Sigmoid colon (tissue), 4 donors: ENCODE data around the gene CBX2.

Experiments used
- EP300 ChIP-seq, 4 donors: sonication (generic); formaldehyde crosslinking; IDR thresholded peaks; one replicate each; pipeline ENCODE4 v1.6.1; 2017; ENCODE audit warnings: antibody characterized with exemption in 4 of 4
- POLR2A ChIP-seq, 2 donors: fragments of 450-650 bp; IDR thresholded peaks; one replicate each; pipeline ENCODE4 v1.6.1; 2016; ENCODE audit warnings: antibody characterized with exemption in 2 of 2, mild to moderate bottlenecking in 2 of 2, moderate library complexity in 2 of 2
- TF ChIP-seq, protein P1 (sequence below), 4 experiments: fragments of 450-650 bp in 3 of 4; fragments of 200-600 bp in 1 of 4; IDR thresholded peaks; one replicate each; pipeline ENCODE4 v1.5.1; 2016 to 2019; ENCODE audit warnings: antibody characterized with exemption in 4 of 4, mild to moderate bottlenecking in 3 of 4, moderate library complexity in 2 of 4

DNA sequence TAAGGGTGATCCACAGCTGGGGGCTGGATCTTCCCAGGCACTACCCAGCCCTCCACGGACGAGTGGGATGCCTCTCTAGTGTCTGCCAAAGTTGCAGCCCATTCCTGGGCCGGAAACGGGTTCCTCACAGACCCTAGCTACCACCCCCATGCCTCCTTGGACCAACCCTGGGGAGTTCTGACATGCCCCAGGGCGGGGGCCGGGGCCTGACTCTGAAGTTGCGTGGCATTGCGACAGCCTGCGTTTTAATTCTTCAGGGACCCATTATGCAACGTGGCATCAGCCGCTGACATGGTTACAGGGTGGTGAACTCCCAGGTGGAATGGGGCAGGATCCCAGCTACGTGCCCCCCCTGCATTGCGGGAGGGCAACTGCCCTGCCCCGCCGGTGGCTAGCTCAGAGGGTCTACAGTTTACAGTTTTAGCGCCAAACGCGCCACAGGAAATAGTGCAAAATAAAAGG lies 58.6 kb downstream of the CBX2 start:
- TF ChIP-seq POLR2A (IDR thresholded peaks at IDR 0.05) (no peak), EP300 (IDR thresholded peaks at IDR 0.05) (no peak)
- TF ChIP-seq, protein P1, sequence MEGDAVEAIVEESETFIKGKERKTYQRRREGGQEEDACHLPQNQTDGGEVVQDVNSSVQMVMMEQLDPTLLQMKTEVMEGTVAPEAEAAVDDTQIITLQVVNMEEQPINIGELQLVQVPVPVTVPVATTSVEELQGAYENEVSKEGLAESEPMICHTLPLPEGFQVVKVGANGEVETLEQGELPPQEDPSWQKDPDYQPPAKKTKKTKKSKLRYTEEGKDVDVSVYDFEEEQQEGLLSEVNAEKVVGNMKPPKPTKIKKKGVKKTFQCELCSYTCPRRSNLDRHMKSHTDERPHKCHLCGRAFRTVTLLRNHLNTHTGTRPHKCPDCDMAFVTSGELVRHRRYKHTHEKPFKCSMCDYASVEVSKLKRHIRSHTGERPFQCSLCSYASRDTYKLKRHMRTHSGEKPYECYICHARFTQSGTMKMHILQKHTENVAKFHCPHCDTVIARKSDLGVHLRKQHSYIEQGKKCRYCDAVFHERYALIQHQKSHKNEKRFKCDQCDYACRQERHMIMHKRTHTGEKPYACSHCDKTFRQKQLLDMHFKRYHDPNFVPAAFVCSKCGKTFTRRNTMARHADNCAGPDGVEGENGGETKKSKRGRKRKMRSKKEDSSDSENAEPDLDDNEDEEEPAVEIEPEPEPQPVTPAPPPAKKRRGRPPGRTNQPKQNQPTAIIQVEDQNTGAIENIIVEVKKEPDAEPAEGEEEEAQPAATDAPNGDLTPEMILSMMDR (IDR thresholded peaks at IDR 0.05) = no peak
